Activated CD4-positive, CD25-positive, alpha-beta regulatory T cell treated with anti-CD3 and anti-CD28 coated beads, Interleukin-2, amount 50 U/mL, for 16 hours (primary cell): ENCODE measurements around the gene CHI3L1.

Experiments used
- DNase-seq: peaks from one replicate; pipeline ENCODE4 v3.0.0-alpha.2; 2020; ENCODE audit warnings: low read depth, low spot score

Gene CHI3L1

GRCh38 chr1:203168991-203169390 lies 17.5 kb downstream of the CHI3L1 start:
- no peak for DNase-seq

- DNase-seq: no peak
Observed at GRCh38 chr1:203168256-203168786, 18.2 kb downstream of the CHI3L1 start.

GRCh38 chr1:203167913-203168200 lies 18.6 kb downstream of the CHI3L1 start:
- no peak for DNase-seq

GRCh38 chr1:203167026-203167912 lies 19.2 kb downstream of the CHI3L1 start:
- no peak for DNase-seq

GRCh38 chr1:203166192-203166940 lies 20.1 kb downstream of the CHI3L1 start:
- DNase-seq: no peak

GRCh38 chr1:203165800-203166161 lies 20.7 kb downstream of the CHI3L1 start:
- no peak for DNase-seq

GRCh38 chr1:203165101-203165799 lies 21.3 kb downstream of the CHI3L1 start:
- DNase-seq: no peak

- DNase-seq: no peak
Observed at GRCh38 chr1:203163891-203164635, 22.4 kb downstream of the CHI3L1 start.

GRCh38 chr1:203162403-203162802 lies 24.1 kb downstream of the CHI3L1 start:
- no peak for DNase-seq

GRCh38 chr1:203161703-203162102 lies 24.8 kb downstream of the CHI3L1 start:
- DNase-seq: no peak

GRCh38 chr1:203161175-203161574 lies 25.3 kb downstream of the CHI3L1 start:
- no peak for DNase-seq

- no peak for DNase-seq
Observed at GRCh38 chr1:203159844-203160243, 26.7 kb downstream of the CHI3L1 start.

- no peak for DNase-seq
Observed at GRCh38 chr1:203158960-203159665, 27.4 kb downstream of the CHI3L1 start.

- no peak for DNase-seq
Observed at GRCh38 chr1:203158423-203158822, 28.1 kb downstream of the CHI3L1 start.

- DNase-seq: no peak
Observed at GRCh38 chr1:203156280-203156679, 30.2 kb downstream of the CHI3L1 start.

GRCh38 chr1:203153989-203154821 lies 32.3 kb downstream of the CHI3L1 start:
- DNase-seq: no peak

- no peak for DNase-seq
Observed at GRCh38 chr1:203153051-203153988, 33.2 kb downstream of the CHI3L1 start.

GRCh38 chr1:203152158-203153034 lies 34.1 kb downstream of the CHI3L1 start:
- no peak for DNase-seq
